A549 (cell line): ENCODE data around the gene PRICKLE1. TPM values are rescaled to one million over a fixed set of nuclear protein-coding genes. Genes with fewer than 3 reads are reported as not detected.

Source experiments
- ATAC-seq, 2 experiments: fragments of 200-7000 bp in 1 of 2; fragments of >200 bp in 1 of 2; cut with Nextera tagmentation in 1 of 2; cut with Tn5 transposase in 1 of 2; 3 replicates each; pipeline versions ENCODE4 v1.8.0 to v1.9.1; 2018 to 2020; ENCODE audit warnings: mild to moderate bottlenecking in 1 of 2, moderate library complexity in 1 of 2
- CTCF ChIA-PET: fragments of 300-600 bp; sonication (Branson Sonifier 250); formaldehyde crosslinking; extraction: SDS; loops from one replicate; lab custom pipeline; 2021; ENCODE audit warnings: antibody characterized with exemption, inconsistent platforms; lab: Yijun Ruan, JAX
- POLR2A ChIA-PET: fragments of 350-600 bp; formaldehyde crosslinking; extraction: SDS; loops from one replicate; lab custom pipeline; 2021; ENCODE audit warnings: antibody characterized with exemption, inconsistent platforms; lab: Yijun Ruan, JAX
- DNase-seq, 2 experiments: peaks; one replicate each; pipeline versions ENCODE4 v3.0.0 to v3.0.0-alpha.2; 2011 to 2016; ENCODE audit warnings: low read depth in 1 of 2, low spot score in 1 of 2
- FAIRE-seq: peaks from 2 replicates; lab custom pipeline; 2011; peaks lifted over from hg19 to GRCh38; lab: Jason Lieb, UNC
- H3K27ac ChIP-seq, 2 experiments: fragments of >200 bp; sonication (Bioruptor Twin); formaldehyde crosslinking; 3 replicates each; pipeline ENCODE4 v1.5.1; 2016 to 2017
- H3K4me1 ChIP-seq: fragments of >200 bp; sonication (Bioruptor Twin); formaldehyde crosslinking; 3 replicates; pipeline ENCODE4 v1.6.1; 2016
- H3K4me2 ChIP-seq: fragments of >200 bp; sonication (Bioruptor Twin); formaldehyde crosslinking; 3 replicates; pipeline ENCODE4 v1.6.1; 2016
- H3K4me3 ChIP-seq: fragments of >200 bp; sonication (Bioruptor Twin); formaldehyde crosslinking; 3 replicates; pipeline ENCODE4 v1.5.1; 2016
- H3K9me3 ChIP-seq: fragments of >200 bp; sonication (Bioruptor Twin); formaldehyde crosslinking; 3 replicates; pipeline ENCODE4 v1.6.1; 2016
- BHLHE40 ChIP-seq: IDR thresholded peaks from 2 replicates; pipeline ENCODE4 v1.6.1; 2012; ENCODE audit warnings: low read depth, low read length, inconsistent platforms
- CBX2 ChIP-seq: fragments of 200-600 bp; sonication (generic); IDR thresholded peaks from 2 replicates; pipeline ENCODE4 v1.6.1; 2016; ENCODE audit warnings: low read depth, mild to moderate bottlenecking, borderline replicate concordance
- CEBPB ChIP-seq, 2 experiments: fragments of >200 bp in 1 of 2; sonication (Bioruptor Twin) in 1 of 2; formaldehyde crosslinking in 1 of 2; IDR thresholded peaks; 2 replicates each; pipeline ENCODE4 v1.6.1; 2012 to 2016
- EHMT2 ChIP-seq: fragments of 200-600 bp; sonication (generic); IDR thresholded peaks from 2 replicates; pipeline ENCODE4 v1.6.1; 2016; ENCODE audit warnings: antibody characterized with exemption, low read depth, mild to moderate bottlenecking, moderate library complexity
- ELK1 ChIP-seq: fragments of 150-350 bp; IDR thresholded peaks from 2 replicates; pipeline ENCODE4 v1.6.1; 2014; ENCODE audit warnings: low read depth, mild to moderate bottlenecking, low read length
- FOSB ChIP-seq: fragments of 250-450 bp; sonication (Bioruptor Pico); IDR thresholded peaks from 2 replicates; pipeline ENCODE4 v1.5.0; 2020; ENCODE audit warnings: mild to moderate bottlenecking, moderate library complexity
- FOSL2 ChIP-seq, 2 experiments: fragments of 450-650 bp in 1 of 2; fragments of >200 bp in 1 of 2; sonication (Bioruptor Twin) in 1 of 2; formaldehyde crosslinking; IDR thresholded peaks; 2 replicates each; pipeline versions ENCODE4 v1.5.0 to v1.6.1; 2016 to 2020; ENCODE audit warnings: mild to moderate bottlenecking in 1 of 2, moderate library complexity in 1 of 2
- GATA3 ChIP-seq: IDR thresholded peaks from 2 replicates; pipeline ENCODE4 v1.6.1; 2012; ENCODE audit warnings: borderline replicate concordance
- HES2 ChIP-seq: fragments of >200 bp; sonication (Bioruptor Twin); formaldehyde crosslinking; IDR thresholded peaks from 2 replicates; pipeline ENCODE4 v1.6.1; 2016
- HOXB13 ChIP-seq: fragments of 250-450 bp; sonication (Bioruptor Pico); IDR thresholded peaks from 2 replicates; pipeline ENCODE4 v1.5.0; 2020; ENCODE audit warnings: low read depth, mild to moderate bottlenecking, moderate library complexity
- KDM5A ChIP-seq: fragments of 200-600 bp; sonication (generic); IDR thresholded peaks from 2 replicates; pipeline ENCODE4 v1.6.1; 2016; ENCODE audit warnings: antibody characterized with exemption, mild to moderate bottlenecking
- MAFK ChIP-seq: fragments of 450-650 bp; IDR thresholded peaks from 2 replicates; pipeline ENCODE4 v1.6.1; 2014; ENCODE audit not compliant: partially characterized antibody
- MAZ ChIP-seq: fragments of 150-350 bp; IDR thresholded peaks from 2 replicates; pipeline ENCODE4 v1.6.1; 2014; ENCODE audit warnings: antibody characterized with exemption, low read depth, low read length, borderline replicate concordance
- MYC ChIP-seq: IDR thresholded peaks from 2 replicates; pipeline ENCODE4 v1.6.1; 2012; ENCODE audit warnings: mild to moderate bottlenecking, inconsistent platforms, low read length, improper control_type of control experiment, borderline replicate concordance
- NR3C1 ChIP-seq: fragments of >200 bp; sonication (Bioruptor Twin); formaldehyde crosslinking; IDR thresholded peaks from 3 replicates; pipeline ENCODE4 v1.6.1; 2017
- POLR2AphosphoS2 ChIP-seq: conservative IDR thresholded peaks from 2 replicates; pipeline ENCODE4 v1.6.1; 2012; ENCODE audit warnings: low read length, improper control_type of control experiment, inconsistent platforms
- RAD21 ChIP-seq, 2 experiments: fragments of >200 bp in 1 of 2; sonication (Bioruptor Twin) in 1 of 2; formaldehyde crosslinking in 1 of 2; IDR thresholded peaks in 1 of 2; conservative IDR thresholded peaks in 1 of 2; 2 replicates in 1 of 2; 3 replicates in 1 of 2; pipeline ENCODE4 v1.6.1; 2012 to 2018; ENCODE audit warnings: inconsistent platforms in 1 of 2
- ZFP36 ChIP-seq: fragments of 450-650 bp; IDR thresholded peaks from 2 replicates; pipeline ENCODE4 v1.6.1; 2014; ENCODE audit warnings: borderline replicate concordance; ENCODE audit not compliant: partially characterized antibody
- ZNF302 ChIP-seq: fragments of 250-450 bp; sonication (Bioruptor Pico); IDR thresholded peaks from 2 replicates; pipeline ENCODE4 v1.9.0; 2021; ENCODE audit warnings: inconsistent platforms, mild to moderate bottlenecking, moderate library complexity
- WGBS: methylation state at CpG from one replicate; pipeline ENCODE4 v1.1.6; 2017; ENCODE audit errors: missing lambda C conversion rate; 5-methylcytosine and 5-hydroxymethylcytosine counted together
- polyA plus RNA-seq, 4 experiments: library from polyadenylated mRNA; depleted of rRNA in 3 of 4; stranded (reverse); fragments of >200 nt; fragmentation: RNase III in 1 of 4; extraction: RNeasy Plus Mini Kit Qiagen cat#74134 plus additional on column Dnase treatment in 1 of 4; gene quantifications; 2 replicates in 3 of 4; 3 replicates in 1 of 4; pipeline ENCODE4 v1.2.3, GENCODE V29; 2011 to 2017
- TF ChIP-seq, protein P1 (sequence below): fragments of 250-450 bp; sonication (Bioruptor Pico); IDR thresholded peaks from 2 replicates; pipeline ENCODE4 v1.5.0; 2021; ENCODE audit warnings: mild to moderate bottlenecking, moderate library complexity, borderline replicate concordance
- TF ChIP-seq, protein P2 (sequence below): fragments of 250-450 bp; sonication (Bioruptor Pico); IDR thresholded peaks from 2 replicates; pipeline ENCODE4 v1.5.0; 2020; ENCODE audit warnings: low read depth, mild to moderate bottlenecking, moderate library complexity

The PRICKLE1 gene
- polyA plus RNA-seq, 2 of the 4 experiments (the other 2 are of a cell fraction) = 1.5 to 1.8 TPM

DNA sequence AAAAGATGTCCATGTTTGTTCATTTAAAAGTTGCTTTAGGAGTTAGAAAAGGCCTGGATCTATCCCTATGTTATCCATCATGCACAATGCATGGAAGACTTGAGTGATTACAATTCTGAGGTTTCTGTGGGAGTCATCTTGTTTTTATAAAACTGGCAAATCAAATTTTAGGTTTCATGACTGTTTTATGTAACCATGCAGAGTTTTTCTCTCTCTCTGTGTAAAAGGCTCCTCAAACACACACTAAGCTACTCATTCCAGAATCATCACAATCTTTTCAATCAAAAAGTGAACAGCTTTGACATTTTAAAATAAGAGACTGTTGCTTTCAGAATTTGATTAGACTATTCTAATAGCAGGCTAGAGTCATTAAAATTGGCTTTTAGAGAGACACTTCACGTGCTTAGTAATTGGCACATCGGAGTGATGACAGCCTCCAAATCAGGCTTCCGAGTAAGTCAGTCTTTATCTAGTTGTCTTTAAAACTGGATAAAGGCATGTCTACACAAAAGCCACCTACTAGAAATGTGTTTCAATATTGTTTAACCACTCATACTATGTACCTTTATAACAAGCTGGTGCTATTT lies 31.9 kb downstream of the PRICKLE1 start:
- no peak overlapping the region for H3K4me3 ChIP-seq
- FAIRE-seq (no peak), ATAC-seq (no peak), DNase-seq (no peak)
- no peak overlapping the region for H3K27ac ChIP-seq
- POLR2A ChIA-PET = no interaction called here
- H3K4me2 ChIP-seq = no peak overlapping the region
- 65% methylated on average over 3 of the region's 3 CpGs for WGBS
- CTCF ChIA-PET = interaction anchor here (0.8 to 1.3 kb wide), 3 partner anchors 10 to 75 kb away, joined by 3 read pairs; no protein-coding TSS in a partner anchor
- TF ChIP-seq BHLHE40 = no peak
- no peak for TF ChIP-seq EHMT2
- TF ChIP-seq POLR2AphosphoS2 = no peak
- TF ChIP-seq HOXB13 (CRISPR knock-in tag) = no peak
- TF ChIP-seq ZFP36 = no peak
- no peak for TF ChIP-seq ELK1
- no peak for TF ChIP-seq CEBPB (IDR thresholded peaks at IDR 0.05)
- H3K4me1 ChIP-seq = no peaks in the 10 kb centered on the region
- no peaks in the 10 kb centered on the region for H3K9me3 ChIP-seq

- Histone ChIP-seq H3K4me1 (no peaks in the 10 kb centered on the region), H3K9me3 (no peaks in the 10 kb centered on the region), H3K4me3 (no peak overlapping the region), H3K4me2 (no peak overlapping the region), H3K27ac (no peak overlapping the region)
- FAIRE-seq (no peak), DNase-seq (no peak), ATAC-seq (no peak)
- 67% methylated on average over 2 of the region's 2 CpGs for WGBS
- ChIA-PET POLR2A (no interaction called here), CTCF (interaction anchor here (0.7 to 1.0 kb wide), 2 partner anchors 12 to 13 kb away, joined by 3 read pairs; no protein-coding TSS in a partner anchor)
- TF ChIP-seq GATA3 (no peak), MAFK (no peak), ZNF302 (no peak), NR3C1 (no peak), ELK1 (no peak), FOSL2 (IDR thresholded peaks at IDR 0.05) (no peak), FOSL2 (CRISPR knock-in tag; IDR thresholded peaks at IDR 0.05) (no peak), ZFP36 (no peak), MYC (no peak), CEBPB (IDR thresholded peaks at IDR 0.05) (no peak), CBX2 (no peak), HES2 (no peak), FOSB (CRISPR knock-in tag) (no peak), EHMT2 (no peak), KDM5A (no peak), RAD21 (conservative IDR thresholded peaks at IDR 0.05 in 1 of 2, IDR thresholded peaks at IDR 0.05 in 1 of 2) (no peak), MAZ (no peak)
- TF ChIP-seq, protein P1, sequence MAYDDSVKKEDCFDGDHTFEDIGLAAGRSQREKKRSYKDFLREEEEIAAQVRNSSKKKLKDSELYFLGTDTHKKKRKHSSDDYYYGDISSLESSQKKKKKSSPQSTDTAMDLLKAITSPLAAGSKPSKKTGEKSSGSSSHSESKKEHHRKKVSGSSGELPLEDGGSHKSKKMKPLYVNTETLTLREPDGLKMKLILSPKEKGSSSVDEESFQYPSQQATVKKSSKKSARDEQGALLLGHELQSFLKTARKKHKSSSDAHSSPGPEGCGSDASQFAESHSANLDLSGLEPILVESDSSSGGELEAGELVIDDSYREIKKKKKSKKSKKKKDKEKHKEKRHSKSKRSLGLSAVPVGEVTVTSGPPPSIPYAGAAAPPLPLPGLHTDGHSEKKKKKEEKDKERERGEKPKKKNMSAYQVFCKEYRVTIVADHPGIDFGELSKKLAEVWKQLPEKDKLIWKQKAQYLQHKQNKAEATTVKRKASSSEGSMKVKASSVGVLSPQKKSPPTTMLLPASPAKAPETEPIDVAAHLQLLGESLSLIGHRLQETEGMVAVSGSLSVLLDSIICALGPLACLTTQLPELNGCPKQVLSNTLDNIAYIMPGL (CRISPR knock-in tag) = no peak
- TF ChIP-seq, protein P2, sequence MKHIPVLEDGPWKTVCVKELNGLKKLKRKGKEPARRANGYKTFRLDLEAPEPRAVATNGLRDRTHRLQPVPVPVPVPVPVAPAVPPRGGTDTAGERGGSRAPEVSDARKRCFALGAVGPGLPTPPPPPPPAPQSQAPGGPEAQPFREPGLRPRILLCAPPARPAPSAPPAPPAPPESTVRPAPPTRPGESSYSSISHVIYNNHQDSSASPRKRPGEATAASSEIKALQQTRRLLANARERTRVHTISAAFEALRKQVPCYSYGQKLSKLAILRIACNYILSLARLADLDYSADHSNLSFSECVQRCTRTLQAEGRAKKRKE = no peak
Observed at GRCh38 chr12:42556917-42557316, 32.6 kb downstream of the PRICKLE1 start.
